NCI-H526 (cell line): ENCODE results near the gene ZBTB11.
"Not testable (repeated sequence)": the region's sequence is repeated elsewhere in the genome, so short reads cannot be mapped to it uniquely, and the experiment has no call there.

Experiments used
- DNase-seq, 2 experiments: peaks; one replicate each; lab custom pipeline; 2025; lab: John Stamatoyannopoulos, UW

ZBTB11 gene

DNA sequence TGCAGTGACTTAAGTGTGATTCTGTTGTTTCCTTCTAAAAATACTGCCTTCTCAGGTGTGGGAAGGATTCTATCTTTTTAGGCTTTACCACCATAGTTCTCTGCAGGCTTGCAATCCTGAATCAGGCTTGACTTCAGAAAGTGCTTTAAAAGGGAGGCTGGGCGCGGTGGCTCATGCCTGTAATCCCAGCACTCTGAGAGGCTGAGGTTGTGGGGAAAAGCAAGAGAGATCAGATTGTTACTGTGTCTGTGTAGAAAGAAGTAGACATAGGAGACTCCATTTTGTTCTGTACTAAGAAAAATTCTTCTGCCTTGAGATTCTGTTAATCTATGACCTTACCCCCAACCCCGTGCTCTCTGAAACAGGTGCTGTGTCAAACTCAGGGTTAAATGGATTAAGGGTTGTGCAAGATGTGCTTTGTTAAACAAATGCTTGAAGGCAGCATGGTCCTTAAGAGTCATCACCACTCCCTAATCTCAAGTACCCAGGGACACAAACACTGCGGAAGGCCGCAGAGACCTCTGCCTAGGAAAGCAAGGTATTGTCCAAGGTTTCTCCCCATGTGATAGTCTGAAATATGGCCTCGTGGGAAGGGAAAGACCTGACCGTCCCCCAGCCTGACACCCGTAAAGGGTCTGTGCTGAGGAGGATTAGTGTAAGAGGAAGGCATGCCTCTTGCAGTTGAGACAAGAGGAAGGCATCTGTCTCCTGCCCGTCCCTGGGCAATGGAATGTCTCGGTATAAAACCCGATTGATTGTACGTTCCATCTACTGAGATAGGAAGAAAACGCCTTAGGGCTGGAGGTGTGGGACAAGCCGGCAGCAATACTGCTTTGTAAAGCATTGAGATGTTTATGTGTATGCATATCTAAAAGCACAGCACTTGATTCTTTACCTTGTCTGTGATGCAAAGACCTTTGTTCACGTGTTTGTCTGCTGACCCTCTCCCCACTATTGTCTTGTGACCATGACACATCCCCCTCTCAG lies 15.0 kb upstream of the ZBTB11 start:
- DNase-seq: not testable (repeated sequence)

DNA sequence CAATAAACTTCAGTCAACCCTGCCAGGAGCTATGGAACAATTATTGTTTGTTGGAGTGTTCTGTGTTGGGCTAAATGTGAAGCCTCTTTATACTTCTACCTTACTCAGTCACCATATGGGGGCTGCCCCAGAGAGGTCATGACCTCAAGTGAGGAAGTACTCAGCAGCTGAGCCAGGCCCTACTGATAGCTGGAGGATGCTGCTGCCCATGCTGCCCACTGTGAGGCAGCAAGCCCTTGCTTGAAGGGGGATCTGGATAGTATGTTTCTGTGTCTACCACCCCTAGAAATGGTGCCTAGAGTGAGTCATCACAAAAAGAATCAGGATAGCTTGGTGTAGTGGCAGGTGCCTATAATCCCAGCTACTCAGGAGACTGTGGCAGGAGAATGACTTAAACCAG lies 14.0 kb upstream of the ZBTB11 start:
- no peak for DNase-seq

DNA sequence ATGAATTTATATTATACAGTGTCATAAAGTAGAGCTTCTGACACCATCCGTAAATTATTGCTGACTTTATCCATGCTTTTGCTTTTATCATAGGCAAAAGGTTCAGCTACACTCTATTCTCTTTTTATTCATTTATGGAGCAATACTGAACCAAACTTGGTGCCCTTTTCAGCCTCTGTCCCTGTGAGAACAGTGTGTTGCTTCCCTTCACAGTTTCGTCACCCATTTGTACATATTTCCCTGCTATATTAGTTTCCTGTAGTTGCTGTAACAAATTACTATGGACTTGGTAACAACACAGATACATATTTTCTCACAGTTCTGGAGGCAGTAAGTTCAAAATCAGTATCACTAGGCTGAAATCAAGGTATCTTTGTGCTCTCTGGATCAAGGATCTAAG lies 12.4 kb upstream of the ZBTB11 start:
- no peak for DNase-seq

DNA sequence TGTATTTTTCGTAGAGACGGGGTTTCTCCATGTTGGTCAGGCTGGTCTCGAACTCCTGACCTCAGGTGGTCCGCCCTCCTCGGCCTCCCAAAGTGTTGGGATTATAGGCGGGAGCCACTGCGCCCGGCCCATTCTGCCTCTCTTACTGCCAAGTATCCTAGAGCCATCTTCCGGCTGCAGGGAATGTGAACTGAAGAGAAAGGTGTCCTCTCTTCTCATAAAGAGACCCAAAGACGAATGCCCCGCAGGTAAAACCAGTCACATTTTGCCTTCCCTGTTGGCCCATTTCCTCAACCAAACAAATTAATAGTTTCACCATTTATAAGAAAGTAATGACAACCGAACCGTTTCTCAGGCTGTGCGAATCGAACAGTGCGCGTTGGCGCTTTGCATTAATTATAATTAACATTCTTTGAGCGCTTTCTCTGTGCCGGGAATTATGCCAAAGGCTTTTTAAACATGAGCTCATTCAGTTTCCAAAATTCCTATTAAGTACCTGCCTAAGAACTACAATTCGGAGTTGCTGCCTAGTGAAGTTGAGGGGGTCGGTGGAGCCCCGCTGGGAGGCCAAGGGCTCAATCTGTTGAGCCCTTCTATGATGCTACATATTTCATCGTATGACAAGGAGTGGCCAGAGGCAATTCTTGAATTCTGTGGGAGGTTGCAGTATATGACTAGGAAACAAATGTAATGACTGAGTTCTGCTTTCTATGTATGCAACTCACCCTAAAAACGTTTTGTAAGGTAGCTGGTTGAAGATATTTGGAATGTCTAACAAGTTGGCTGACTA lies 10.4 kb upstream of the ZBTB11 start:
- no peak for DNase-seq

DNA sequence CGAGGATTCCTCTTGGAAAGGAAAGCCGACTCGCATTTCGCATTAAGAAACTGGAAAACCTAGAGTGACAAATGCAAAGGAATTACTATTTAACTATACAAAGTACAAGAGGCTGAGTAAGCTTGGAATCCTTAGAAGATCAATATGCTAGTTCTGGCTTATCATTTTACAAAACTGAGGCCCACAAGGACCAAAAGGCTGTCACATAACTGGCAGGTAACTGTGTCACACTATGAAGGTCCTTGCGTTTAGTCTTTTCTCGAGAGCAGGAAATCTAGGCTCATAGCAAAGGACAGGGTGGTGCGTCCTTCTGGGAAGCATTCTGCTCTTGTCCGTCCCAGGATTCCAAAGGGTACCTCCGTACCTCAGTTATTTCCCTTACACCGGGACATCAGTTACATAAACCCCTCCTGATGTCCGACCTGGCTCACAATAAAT lies 9.0 kb upstream of the ZBTB11 start:
- no peak for DNase-seq

DNA sequence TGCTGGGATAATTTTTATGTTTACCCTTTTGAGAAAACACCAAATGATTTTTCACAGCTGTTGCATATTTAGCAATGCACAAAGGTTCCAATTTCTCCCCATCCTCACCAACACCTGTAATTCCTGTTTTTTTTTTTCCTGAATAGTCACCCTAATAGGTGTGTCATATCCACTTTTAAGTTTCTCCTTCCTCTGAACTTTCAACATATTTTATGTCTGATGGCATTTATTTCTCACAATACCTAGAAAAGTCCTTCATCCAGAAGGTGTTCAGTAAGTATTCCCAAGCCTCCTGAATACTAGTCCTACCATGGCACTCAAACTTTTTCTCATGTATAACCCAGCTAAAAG lies 8.1 kb upstream of the ZBTB11 start:
- no peak for DNase-seq

DNA sequence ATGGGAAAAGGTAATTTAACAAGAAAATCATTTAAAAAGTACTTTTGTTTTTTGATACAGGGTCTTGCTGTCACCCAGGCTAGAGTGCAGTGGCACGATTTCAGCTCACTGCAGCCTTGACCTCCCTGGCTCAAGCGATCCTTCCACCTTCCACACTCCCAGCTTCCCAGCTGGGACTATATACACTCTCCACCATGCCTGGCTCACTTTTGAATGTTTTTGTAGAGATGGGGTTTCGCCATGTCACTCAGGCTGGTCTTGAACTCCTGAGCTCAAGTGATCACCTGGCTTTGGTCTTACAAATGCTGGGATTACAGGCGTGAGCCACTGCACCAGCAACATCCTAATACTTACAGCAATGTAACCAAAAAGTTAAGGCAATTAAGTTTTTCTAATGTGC lies 3.5 kb upstream of the ZBTB11 start:
- DNase-seq: no peak

DNA sequence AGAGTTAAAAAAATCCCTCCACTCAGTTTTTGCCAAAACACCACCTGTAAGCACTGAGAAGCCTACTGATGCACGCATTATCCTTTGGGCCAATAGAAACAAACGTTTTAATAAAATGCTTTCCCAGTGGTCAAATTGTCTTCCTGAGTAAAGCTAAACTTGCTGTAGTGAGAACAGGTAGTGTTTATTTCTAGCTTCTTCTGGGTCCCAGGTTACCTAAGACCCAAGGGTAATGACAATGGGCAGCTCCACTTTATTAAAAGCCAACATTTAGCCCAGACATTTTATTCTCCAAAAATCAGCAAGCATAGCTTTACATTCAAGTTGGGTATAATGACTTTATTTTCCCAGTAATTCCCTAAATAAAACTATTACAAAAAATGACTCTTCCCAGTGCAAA lies 1.9 kb upstream of the ZBTB11 start:
- DNase-seq: not testable (repeated sequence)

DNA sequence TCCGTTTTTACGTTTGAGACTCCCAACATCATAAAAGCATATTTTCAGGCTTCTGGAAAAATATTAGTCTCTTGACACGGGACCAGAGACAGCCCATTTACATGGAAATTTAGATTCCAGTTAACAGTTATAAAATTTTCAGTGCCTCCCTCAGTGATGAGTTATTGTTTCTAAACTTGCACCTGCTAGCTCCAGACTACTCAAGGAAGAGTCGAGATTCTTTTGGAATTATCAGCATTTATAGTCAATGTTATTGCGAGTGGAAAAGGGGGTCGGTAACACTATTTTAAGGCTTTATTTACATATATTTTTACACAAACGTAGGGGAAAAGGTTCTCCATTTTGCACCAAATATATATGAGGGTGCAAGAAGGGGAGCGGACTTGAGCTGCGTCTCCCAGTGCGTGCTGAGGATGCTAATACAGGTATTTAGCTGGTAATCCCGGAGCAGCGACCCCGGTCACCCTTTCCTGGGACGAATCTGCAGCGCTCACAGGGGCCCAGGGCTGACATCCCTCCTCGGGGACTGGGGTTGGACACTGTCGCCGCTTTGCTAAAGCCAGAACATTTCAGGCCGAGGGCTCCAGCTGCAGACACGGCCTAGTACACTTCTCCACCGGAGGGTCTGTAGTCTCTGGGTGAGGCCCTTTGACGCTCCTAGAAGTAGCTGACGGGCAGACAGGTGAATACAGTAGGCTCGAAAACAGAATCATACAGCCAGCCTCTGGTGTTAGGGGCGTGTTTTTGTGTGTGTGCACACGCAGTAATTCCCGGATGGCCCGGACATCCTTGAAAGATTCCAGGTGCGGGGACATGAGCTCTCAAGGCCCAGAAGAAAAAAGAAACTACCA lies 729 bp upstream of the ZBTB11 start:
- DNase-seq: no peak

DNA sequence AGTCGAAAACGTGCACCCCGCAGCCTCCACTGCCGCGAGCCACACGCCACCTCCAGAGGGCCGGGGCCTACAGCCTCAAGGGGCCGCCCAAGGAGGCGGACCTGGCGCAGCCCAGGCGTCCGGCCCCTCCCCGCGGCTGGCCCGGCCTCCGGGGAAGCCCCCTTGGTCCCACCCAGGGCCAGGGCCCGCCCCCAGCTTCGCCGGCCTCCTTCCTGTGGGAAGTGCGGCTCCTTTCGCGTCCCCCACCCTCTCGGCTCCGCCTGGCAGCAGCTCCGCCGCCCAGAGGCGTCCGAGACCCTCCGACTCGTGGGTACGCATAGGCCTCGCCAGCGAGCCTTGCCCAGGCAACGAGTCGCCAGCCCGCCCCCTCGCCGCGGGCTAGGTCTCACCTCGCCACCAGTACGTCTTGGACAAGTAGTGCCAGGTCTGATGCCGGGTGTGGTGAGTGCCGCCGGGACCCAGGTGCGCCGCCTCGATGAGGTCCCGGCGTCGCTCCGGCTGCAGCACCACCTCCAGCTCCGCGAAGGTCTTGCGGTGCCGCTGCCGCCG lies 642 bp downstream of the ZBTB11 start:
- DNase-seq: no peak

DNA sequence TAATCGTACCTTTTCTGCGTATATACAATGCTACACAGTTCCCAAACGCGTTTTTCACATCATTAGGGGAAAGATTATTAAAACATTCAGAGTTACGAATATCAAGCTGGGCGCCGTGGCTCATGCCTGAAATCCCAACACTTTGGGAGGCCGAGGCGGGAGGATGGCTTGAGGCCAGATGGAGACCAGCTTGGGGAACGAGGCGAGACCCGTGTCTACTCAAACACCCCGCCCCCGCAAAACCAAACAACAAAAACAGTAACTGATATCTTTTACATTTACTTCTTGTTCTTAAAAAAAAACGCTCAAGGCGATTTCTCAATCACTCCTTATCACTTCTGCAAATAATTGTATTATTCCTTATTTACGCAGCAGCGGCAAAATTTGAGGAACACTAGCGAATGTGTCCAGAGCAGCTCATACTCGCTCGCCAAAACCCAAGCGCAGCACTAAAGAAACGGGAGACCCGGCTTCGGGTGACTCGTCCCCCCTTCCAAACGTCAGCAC lies 1.2 kb downstream of the ZBTB11 start:
- DNase-seq: no peak

DNA sequence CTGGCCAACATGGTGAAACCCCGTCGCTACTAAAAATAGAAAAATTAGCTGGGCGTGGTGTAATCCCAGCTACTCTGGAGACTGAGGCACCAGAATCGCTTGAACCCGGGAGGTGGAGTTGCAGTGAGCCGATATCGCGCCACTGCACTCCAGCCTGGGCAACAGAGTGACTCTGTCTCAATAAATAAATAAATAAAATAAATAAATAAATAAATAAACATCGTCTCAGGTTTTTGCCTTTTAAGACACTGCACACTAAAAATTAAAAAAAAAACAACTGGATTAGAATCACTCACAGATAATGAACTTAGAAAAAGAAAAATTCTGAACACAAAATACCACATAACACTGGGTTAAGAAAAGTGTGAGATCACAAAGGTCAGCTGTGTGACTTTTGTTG lies 2.4 kb downstream of the ZBTB11 start:
- no peak for DNase-seq

DNA sequence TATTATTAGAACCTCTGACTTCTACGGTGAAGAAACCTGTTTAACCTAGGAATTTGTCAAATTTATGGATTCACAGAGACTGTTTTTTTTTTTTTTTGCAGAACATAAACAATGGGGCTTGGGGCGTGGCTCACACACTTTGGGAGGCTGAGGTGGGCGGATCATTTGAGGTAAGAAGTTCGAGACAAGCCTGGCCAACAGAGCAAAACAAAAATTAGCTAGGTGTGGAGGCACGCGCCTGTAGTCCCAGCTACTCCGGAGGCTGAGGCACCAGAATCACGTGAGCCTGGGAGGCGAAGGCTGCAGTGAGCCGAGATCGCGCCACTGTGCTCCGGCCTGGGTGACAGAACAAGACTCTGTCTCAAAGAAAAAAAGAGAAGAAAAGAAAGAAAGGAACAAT lies 3.0 kb downstream of the ZBTB11 start:
- DNase-seq: no peak

DNA sequence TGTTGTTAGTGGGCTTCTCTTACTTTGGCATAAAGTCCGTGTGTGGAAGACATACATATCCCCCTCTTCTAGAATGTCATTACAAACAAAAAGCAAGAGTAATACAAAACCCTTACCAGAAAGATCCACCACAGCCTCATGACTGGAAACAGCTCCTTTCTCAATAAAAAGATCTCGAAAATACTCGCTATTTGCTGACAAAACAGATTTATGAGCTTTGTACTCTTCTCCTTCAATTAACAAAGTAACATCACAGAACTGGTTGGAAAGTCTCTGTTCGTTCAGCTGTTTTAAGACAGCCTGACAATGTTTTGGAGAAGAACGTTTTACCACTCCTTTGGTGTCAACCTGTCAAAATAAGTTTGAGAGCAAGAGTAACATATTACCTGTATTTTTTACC lies 5.9 kb downstream of the ZBTB11 start:
- DNase-seq: no peak

DNA sequence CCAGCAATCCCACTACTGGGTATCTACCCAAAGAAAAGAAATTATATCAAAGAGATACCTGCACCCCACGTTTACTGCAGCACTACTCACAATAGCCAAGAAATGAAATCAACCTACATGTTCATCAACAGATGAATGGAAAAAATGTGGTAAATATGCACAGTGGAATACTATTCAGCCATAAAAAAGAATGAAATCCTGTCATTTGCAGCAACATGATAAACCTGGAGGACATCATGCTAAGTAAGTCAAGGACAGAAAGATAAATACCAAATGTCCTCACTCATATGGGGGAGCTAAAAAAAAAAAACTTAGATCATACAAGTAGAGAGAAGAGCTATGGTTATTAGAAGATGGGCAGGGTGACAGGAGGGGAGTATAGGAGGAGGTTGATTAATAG lies 9.1 kb downstream of the ZBTB11 start:
- no peak for DNase-seq

DNA sequence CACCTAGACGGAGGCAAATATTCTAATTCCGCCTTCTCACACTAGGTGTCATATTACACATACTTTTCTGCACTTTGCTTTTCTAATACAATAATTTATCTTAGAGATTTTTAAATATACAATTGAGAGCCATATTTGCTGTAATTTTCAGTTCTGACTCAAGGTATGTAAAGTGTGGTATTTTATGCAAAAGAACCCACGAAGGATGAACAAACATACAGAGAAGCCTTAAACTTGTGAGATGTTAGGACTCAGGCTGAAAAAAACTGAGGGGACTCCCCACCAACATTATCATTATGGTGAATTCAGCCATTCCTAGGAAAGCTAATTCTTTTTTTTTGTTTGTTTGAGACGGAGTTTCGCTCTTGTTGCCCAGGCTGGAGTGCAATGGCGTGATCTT lies 9.6 kb downstream of the ZBTB11 start:
- no peak for DNase-seq

DNA sequence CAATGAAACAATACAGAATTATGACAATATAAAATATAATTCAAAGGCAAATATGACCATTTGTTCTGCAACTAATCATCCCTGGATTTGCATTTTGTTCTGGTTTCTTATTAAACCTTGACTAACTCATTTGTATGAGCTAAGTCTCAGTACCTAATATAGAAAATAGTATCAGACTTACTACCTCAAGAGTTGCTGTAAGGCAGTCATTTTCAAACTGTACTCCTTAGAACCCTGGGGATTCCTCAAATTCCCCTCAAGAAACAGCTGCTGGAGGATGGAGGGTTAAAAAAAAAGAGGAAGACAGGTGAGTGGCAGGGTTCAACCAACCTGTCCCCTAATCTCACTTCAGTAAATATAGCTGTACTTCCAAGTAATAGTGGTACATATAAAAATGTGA lies 11.1 kb downstream of the ZBTB11 start:
- DNase-seq: no peak

DNA sequence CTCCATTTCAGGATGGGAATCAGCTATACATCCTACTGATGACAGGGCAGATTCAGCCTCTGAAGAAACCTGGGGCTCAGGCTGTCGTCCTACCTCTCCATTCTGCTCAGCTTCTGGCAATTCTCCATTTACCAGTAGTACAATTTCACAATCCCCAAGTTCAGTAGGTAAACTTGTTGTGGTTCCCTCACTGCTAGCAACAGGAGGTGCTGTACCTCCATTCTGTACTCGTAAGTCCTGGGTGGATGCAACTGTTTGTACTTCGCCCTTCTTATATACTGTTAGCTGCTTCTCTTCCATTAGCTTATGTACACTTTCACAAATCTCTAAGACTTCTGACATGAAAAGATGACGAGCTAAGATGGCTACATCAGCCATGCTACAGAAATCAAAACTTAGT lies 11.6 kb downstream of the ZBTB11 start:
- DNase-seq: no peak

DNA sequence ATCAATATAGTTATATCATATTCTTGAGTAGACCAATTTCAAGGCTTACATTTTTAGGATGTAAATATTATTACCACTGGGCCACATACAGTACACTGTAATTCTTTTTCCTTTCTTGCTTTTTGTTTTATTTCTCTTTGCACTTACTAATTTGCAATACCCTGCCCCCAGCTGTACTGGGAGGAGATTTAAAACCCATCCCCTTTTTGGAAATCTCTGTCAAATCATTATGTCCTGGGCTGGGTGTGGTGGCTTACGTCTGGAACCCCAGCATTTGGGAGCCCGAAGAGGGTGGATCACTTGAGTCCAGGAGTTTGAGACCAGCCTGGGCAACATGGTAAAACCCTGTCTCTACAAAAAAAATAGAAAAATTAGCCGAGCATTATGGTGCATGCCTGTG lies 16.2 kb downstream of the ZBTB11 start:
- no peak for DNase-seq

DNA sequence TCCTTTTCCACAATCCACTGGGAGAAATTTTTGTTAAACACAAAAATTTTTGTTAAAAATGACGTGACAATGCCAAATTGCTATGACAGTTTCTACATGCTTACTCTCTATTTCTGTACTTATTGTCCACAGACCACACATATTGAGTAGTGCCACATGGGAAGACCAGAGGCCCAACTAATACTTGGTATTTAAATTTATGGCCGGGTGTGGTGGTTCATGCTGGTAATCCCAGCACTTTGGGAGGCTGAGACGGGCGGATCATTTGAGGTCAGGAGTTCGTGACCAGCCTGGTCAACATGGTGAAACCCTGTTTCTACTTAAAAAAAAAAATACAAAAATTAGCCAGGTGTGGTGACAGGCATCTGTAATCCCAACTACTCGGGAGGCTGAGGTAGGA lies 20.3 kb downstream of the ZBTB11 start:
- DNase-seq: no peak

DNA sequence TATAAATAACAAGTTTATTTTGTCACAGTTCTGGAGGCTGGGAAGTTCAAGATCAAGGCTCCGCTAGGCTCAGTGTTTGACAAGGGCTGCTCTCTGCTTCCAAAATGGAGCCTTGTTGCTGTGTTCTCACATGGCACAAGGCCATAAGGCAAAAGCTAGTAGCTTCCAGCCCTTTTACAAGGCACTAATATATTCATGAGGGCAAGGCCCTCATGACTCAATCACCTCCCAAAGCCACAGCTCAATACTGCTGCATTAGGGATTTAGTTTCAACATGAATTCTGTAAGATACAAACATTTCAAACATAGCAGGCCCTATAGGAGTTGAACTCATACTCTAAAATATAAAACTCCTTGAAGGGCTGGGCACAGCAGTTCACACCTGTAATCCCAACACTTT lies 30.2 kb downstream of the ZBTB11 start:
- DNase-seq: no peak
